OCI-LY3 (cell line): ENCODE measurements around the gene RCAN3.
"Not testable (repeated sequence)": the region's sequence is repeated elsewhere in the genome, so short reads cannot be mapped to it uniquely, and the experiment has no call there.

ENCODE experiments used
- H2AFZ ChIP-seq: fragments of 200-600, 300-600 bp; shearing (Covaris generic); 2 replicates; pipeline ENCODE4 v1.6.0; 2014; ENCODE audit warnings: antibody characterized with exemption, low read depth, low read length
- H3K27ac ChIP-seq: fragments of 200-600, 300-600 bp; sonication (generic); 2 replicates; pipeline ENCODE4 v1.5.1; 2014; ENCODE audit warnings: mild to moderate bottlenecking, low read length, moderate library complexity, mixed read lengths
- H3K27me3 ChIP-seq: fragments of 200-600, 300-600 bp; sonication (generic); 2 replicates; pipeline ENCODE4 v1.6.1; 2014; ENCODE audit warnings: low read depth, low read length, mixed read lengths
- H3K36me3 ChIP-seq: fragments of 200-600, 300-600 bp; sonication (generic); replicated peaks from 2 replicates; pipeline ENCODE3; 2014; ENCODE audit warnings: low read depth, low read length, mixed read lengths
- H3K4me1 ChIP-seq: fragments of 300-600, 200-600 bp; sonication (generic); 2 replicates; pipeline ENCODE4 v1.6.1; 2014; ENCODE audit warnings: low read length, mixed read lengths
- H3K4me2 ChIP-seq: fragments of 200-600, 300-600 bp; sonication (generic); 2 replicates; pipeline ENCODE4 v1.6.1; 2014; ENCODE audit warnings: low read length, mixed read lengths
- H3K4me3 ChIP-seq: fragments of 300-600, 200-600 bp; sonication (generic); 2 replicates; pipeline ENCODE4 v1.5.1; 2014; ENCODE audit warnings: antibody characterized with exemption, mild to moderate bottlenecking, low read length, moderate library complexity
- H3K79me2 ChIP-seq: fragments of 300-600, 200-600 bp; shearing (Covaris generic); 2 replicates; pipeline ENCODE4 v1.6.1; 2014; ENCODE audit warnings: mild to moderate bottlenecking, low read length, mixed read lengths
- H3K9ac ChIP-seq: fragments of 300-600, 200-600 bp; shearing (Covaris generic); 2 replicates; pipeline ENCODE4 v1.6.0; 2014; ENCODE audit warnings: mild to moderate bottlenecking, low read length, moderate library complexity
- H3K9me3 ChIP-seq: fragments of 200-600, 300-600 bp; shearing (Covaris generic); 2 replicates; pipeline ENCODE4 v1.6.1; 2014; ENCODE audit warnings: low read length, mixed read lengths; ENCODE audit not compliant: insufficient read depth
- H4K20me1 ChIP-seq: fragments of 200-600, 300-600 bp; sonication (generic); 2 replicates; pipeline ENCODE4 v1.6.1; 2016; ENCODE audit warnings: low read length, mixed read lengths; ENCODE audit not compliant: insufficient read depth
- EZH2phosphoT487 ChIP-seq: fragments of 200-600 bp; shearing (Covaris generic); IDR thresholded peaks from 2 replicates; pipeline ENCODE4 v1.6.1; 2018; ENCODE audit warnings: antibody characterized with exemption, mixed run types, low read depth
- TF ChIP-seq, protein P1 (sequence below): fragments of 200-600, 300-600 bp; sonication (generic); IDR thresholded peaks from 2 replicates; pipeline ENCODE4 v1.5.1; 2014; ENCODE audit warnings: antibody characterized with exemption, low read length, low read depth

Gene RCAN3

GRCh38 chr1:24514946-24515345 lies 12.3 kb downstream of the RCAN3 start:
- Histone ChIP-seq H3K79me2 (no peaks in the 10 kb centered on the region), H3K9ac (no peak overlapping the region), H4K20me1 (no peaks in the 10 kb centered on the region), H3K4me2 (no peak overlapping the region), H3K27ac (no peak overlapping the region), H3K4me1 (no peaks in the 10 kb centered on the region), H3K36me3 (no peaks in the 10 kb centered on the region), H3K4me3 (no peak overlapping the region), H3K27me3 (no peaks in the 10 kb centered on the region), H2AFZ (no peak overlapping the region), H3K9me3 (no peaks in the 10 kb centered on the region)
- no peak for TF ChIP-seq EZH2phosphoT487
- TF ChIP-seq, protein P1, sequence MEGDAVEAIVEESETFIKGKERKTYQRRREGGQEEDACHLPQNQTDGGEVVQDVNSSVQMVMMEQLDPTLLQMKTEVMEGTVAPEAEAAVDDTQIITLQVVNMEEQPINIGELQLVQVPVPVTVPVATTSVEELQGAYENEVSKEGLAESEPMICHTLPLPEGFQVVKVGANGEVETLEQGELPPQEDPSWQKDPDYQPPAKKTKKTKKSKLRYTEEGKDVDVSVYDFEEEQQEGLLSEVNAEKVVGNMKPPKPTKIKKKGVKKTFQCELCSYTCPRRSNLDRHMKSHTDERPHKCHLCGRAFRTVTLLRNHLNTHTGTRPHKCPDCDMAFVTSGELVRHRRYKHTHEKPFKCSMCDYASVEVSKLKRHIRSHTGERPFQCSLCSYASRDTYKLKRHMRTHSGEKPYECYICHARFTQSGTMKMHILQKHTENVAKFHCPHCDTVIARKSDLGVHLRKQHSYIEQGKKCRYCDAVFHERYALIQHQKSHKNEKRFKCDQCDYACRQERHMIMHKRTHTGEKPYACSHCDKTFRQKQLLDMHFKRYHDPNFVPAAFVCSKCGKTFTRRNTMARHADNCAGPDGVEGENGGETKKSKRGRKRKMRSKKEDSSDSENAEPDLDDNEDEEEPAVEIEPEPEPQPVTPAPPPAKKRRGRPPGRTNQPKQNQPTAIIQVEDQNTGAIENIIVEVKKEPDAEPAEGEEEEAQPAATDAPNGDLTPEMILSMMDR: no peak

- not testable (repeated sequence) for H3K27ac ChIP-seq, H3K4me2 ChIP-seq, H3K9ac ChIP-seq
Observed at GRCh38 chr1:24515671-24516209, 13.1 kb downstream of the RCAN3 start.

GRCh38 chr1:24516506-24516905 lies 13.9 kb downstream of the RCAN3 start:
- Histone ChIP-seq H3K27me3 (no peaks in the 10 kb centered on the region), H2AFZ (no peak overlapping the region), H3K9me3 (no peaks in the 10 kb centered on the region), H3K4me2 (no peak overlapping the region), H3K79me2 (no peaks in the 10 kb centered on the region), H3K27ac (no peak overlapping the region), H3K4me1 (no peaks in the 10 kb centered on the region), H4K20me1 (no peaks in the 10 kb centered on the region), H3K4me3 (no peak overlapping the region), H3K36me3 (no peaks in the 10 kb centered on the region), H3K9ac (no peak overlapping the region)
- TF ChIP-seq, protein P1: no peak
- TF ChIP-seq EZH2phosphoT487: no peak

More at GRCh38 chr1:24515671-24516209, 13.1 kb downstream of the RCAN3 start:
- H3K36me3 ChIP-seq, H3K79me2 ChIP-seq, H2AFZ ChIP-seq, H3K9me3 ChIP-seq, H3K4me1 ChIP-seq, H3K27me3 ChIP-seq, H3K4me3 ChIP-seq, H4K20me1 ChIP-seq: not testable (repeated sequence)

- Histone ChIP-seq H3K4me2 (no peak overlapping the region), H3K27ac (no peak overlapping the region), H3K27me3 (no peaks in the 10 kb centered on the region), H3K36me3 (no peaks in the 10 kb centered on the region), H3K4me3 (no peak overlapping the region), H3K9me3 (no peaks in the 10 kb centered on the region), H3K4me1 (no peaks in the 10 kb centered on the region), H2AFZ (no peak overlapping the region), H3K9ac (no peak overlapping the region), H3K79me2 (no peaks in the 10 kb centered on the region), H4K20me1 (no peaks in the 10 kb centered on the region)
- TF ChIP-seq, protein P1: no peak
- no peak for TF ChIP-seq EZH2phosphoT487
Observed at GRCh38 chr1:24517898-24518297, 15.3 kb downstream of the RCAN3 start.

DNA sequence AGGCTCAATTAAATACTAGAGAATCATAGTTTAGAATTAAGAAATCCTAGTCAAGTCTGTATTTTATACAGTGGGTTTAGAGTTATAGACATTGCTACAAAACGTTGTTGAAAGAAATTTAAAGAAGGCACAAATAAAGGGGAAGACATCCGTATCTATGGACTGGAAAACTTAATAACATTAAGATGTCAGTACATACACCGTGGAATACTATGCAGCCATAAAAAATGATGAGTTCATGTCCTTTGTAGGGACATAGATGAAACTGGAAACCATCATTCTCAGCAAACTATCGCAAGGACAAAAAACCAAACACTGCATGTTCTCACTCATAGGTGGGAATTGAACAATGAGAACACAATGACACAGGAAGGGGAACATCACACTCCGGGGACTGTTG lies 17.6 kb downstream of the RCAN3 start:
- H3K27ac ChIP-seq, H2AFZ ChIP-seq, H3K9me3 ChIP-seq, H3K79me2 ChIP-seq, H3K27me3 ChIP-seq, H3K9ac ChIP-seq, H3K4me3 ChIP-seq, H3K4me1 ChIP-seq, H3K36me3 ChIP-seq, H4K20me1 ChIP-seq, H3K4me2 ChIP-seq: not testable (repeated sequence)
